ENCODE data around the gene ZMYND19.
"Not testable (repeated sequence)": the region's sequence is repeated elsewhere in the genome, so short reads cannot be mapped to it uniquely, and the experiment has no call there.

ZMYND19 gene

GRCh38 chr9:137590469-137591383, at the start of gene ZMYND19:
Gene ZMYND19 (minus strand): TSS chr9:137590512. CDS start chr9:137590263, 249 bp downstream.
- no peak for DNase-seq

- DNase-seq, result no peak
Observed at GRCh38 chr9:137639303-137640051, 49.2 kb upstream of the ZMYND19 start.

GRCh38 chr9:137638680-137639079, 48.4 kb upstream of the ZMYND19 start:
- DNase-seq, result no peak

GRCh38 chr9:137634016-137634415, 43.7 kb upstream of the ZMYND19 start:
- no peak for DNase-seq

- DNase-seq, result no peak
Observed at GRCh38 chr9:137632230-137633161, 42.2 kb upstream of the ZMYND19 start.

GRCh38 chr9:137631345-137632229, 41.3 kb upstream of the ZMYND19 start:
- DNase-seq, result no peak

GRCh38 chr9:137630679-137631078, 40.4 kb upstream of the ZMYND19 start:
- DNase-seq, result no peak

- no peak for DNase-seq
Observed at GRCh38 chr9:137630126-137630525, 39.8 kb upstream of the ZMYND19 start.

GRCh38 chr9:137627406-137627805, 37.1 kb upstream of the ZMYND19 start:
- DNase-seq, result not testable (repeated sequence)

- no peak for DNase-seq
Observed at GRCh38 chr9:137626464-137626863, 36.2 kb upstream of the ZMYND19 start.

- not testable (repeated sequence) for DNase-seq
Observed at GRCh38 chr9:137622211-137622610, 31.9 kb upstream of the ZMYND19 start.

- DNase-seq, result no peak
Observed at GRCh38 chr9:137621131-137621757, 30.9 kb upstream of the ZMYND19 start.

GRCh38 chr9:137620581-137620980, 30.3 kb upstream of the ZMYND19 start:
- DNase-seq, result no peak

GRCh38 chr9:137620048-137620405, 29.7 kb upstream of the ZMYND19 start:
- no peak for DNase-seq

GRCh38 chr9:137619240-137620047, 29.1 kb upstream of the ZMYND19 start:
- DNase-seq, result no peak

- no peak for DNase-seq
Observed at GRCh38 chr9:137618105-137619067, 28.1 kb upstream of the ZMYND19 start, which contains the start of gene EHMT1. Gene EHMT1 (plus strand): TSS chr9:137619005. CDS start chr9:137619029, 24 bp downstream.

- DNase-seq, result no peak
Observed at GRCh38 chr9:137615387-137615871, 25.1 kb upstream of the ZMYND19 start.

GRCh38 chr9:137614631-137615386, 24.5 kb upstream of the ZMYND19 start:
- DNase-seq, result no peak

Data from cortex of kidney (tissue), 1 donor.